SK-N-SH (cell line): ENCODE measurements around the gene RHOT1.

Experiments
- CTCF ChIP-seq: fragments of 200-600 bp; sonication (generic); IDR thresholded peaks from 2 replicates; pipeline ENCODE4 v1.6.1; 2017; ENCODE audit warnings: antibody characterized with exemption, mild to moderate bottlenecking, moderate library complexity
- FOXM1 ChIP-seq: IDR thresholded peaks from 2 replicates; pipeline ENCODE4 v1.4.0; 2012; ENCODE audit warnings: low read depth, mild to moderate bottlenecking
- MXI1 ChIP-seq: IDR thresholded peaks from 2 replicates; pipeline ENCODE4 v1.6.1; 2012; ENCODE audit warnings: mild to moderate bottlenecking, low read depth, low read length, improper control_type of control experiment
- POLR2AphosphoS5 ChIP-seq: IDR thresholded peaks from 2 replicates; pipeline ENCODE4 v1.6.1; 2012; ENCODE audit warnings: low read depth, low read length
- REST ChIP-seq: IDR thresholded peaks from 2 replicates; pipeline ENCODE4 v1.6.1; 2012; ENCODE audit warnings: mild to moderate bottlenecking, low read depth, low read length, moderate library complexity
- RFX5 ChIP-seq: IDR thresholded peaks from 2 replicates; pipeline ENCODE4 v1.6.1; 2012; ENCODE audit warnings: mild to moderate bottlenecking, improper control_type of control experiment, low read length
- ZBTB33 ChIP-seq: IDR thresholded peaks from 2 replicates; pipeline ENCODE4 v1.4.0; 2012; ENCODE audit warnings: low read depth, borderline replicate concordance

- TF ChIP-seq CTCF (no peak), POLR2AphosphoS5 (no peak), RFX5 (no peak), REST (no peak), FOXM1 (no peak), MXI1 (no peak), ZBTB33 (no peak)
These were observed 16.0 kb upstream of the RHOT1 start for GRCh38 chr17:32126325-32126724.
